Parathyroid adenoma (tissue), 2 donors: ENCODE results near the gene RNF115.
"Not testable (repeated sequence)": the region's sequence is repeated elsewhere in the genome, so short reads cannot be mapped to it uniquely, and the experiment has no call there.

ENCODE experiments used
- H2AFZ ChIP-seq: fragments of 300-600 bp; sonication (generic); one replicate; pipeline ENCODE4 v1.7.0; 2017; ENCODE audit warnings: antibody characterized with exemption, mild to moderate bottlenecking
- H3K27ac ChIP-seq: fragments of 300-600 bp; sonication (generic); one replicate; pipeline ENCODE4 v1.7.0; 2017
- H3K27me3 ChIP-seq: fragments of 300-600 bp; sonication (generic); one replicate; pipeline ENCODE4 v1.7.0; 2017; ENCODE audit warnings: low read length; ENCODE audit not compliant: control insufficient read depth, insufficient read depth
- H3K36me3 ChIP-seq: fragments of 300-600 bp; sonication (generic); one replicate; pipeline ENCODE4 v1.7.0; 2017; ENCODE audit warnings: low read length; ENCODE audit not compliant: control insufficient read depth, insufficient read depth
- H3K4me1 ChIP-seq: fragments of 300-600 bp; sonication (generic); one replicate; pipeline ENCODE4 v1.7.0; 2017; ENCODE audit warnings: control low read depth
- H3K4me2 ChIP-seq: fragments of 300-600 bp; sonication (generic); one replicate; pipeline ENCODE4 v1.7.0; 2017; ENCODE audit warnings: low read length
- H3K4me3 ChIP-seq: fragments of 300-600 bp; sonication (generic); one replicate; pipeline ENCODE4 v1.7.0; 2017; ENCODE audit warnings: low read depth, low read length
- H3K79me2 ChIP-seq: fragments of 300-600 bp; sonication (generic); one replicate; pipeline ENCODE4 v1.7.0; 2017; ENCODE audit warnings: control low read depth
- H3K9ac ChIP-seq: fragments of 300-600 bp; sonication (generic); one replicate; pipeline ENCODE4 v1.7.0; 2017; ENCODE audit warnings: mild to moderate bottlenecking
- H3K9me3 ChIP-seq: fragments of 300-600 bp; sonication (generic); one replicate; pipeline ENCODE4 v1.7.0; 2017; ENCODE audit warnings: low read length; ENCODE audit not compliant: control insufficient read depth
- TF ChIP-seq, protein P1 (sequence below): fragments of 300-600 bp; sonication (generic); IDR thresholded peaks from one replicate; pipeline ENCODE4 v1.7.0; 2017; ENCODE audit warnings: antibody characterized with exemption, mild to moderate bottlenecking
- donor health status: primary hyperparathyroidism.

RNF115 gene

DNA sequence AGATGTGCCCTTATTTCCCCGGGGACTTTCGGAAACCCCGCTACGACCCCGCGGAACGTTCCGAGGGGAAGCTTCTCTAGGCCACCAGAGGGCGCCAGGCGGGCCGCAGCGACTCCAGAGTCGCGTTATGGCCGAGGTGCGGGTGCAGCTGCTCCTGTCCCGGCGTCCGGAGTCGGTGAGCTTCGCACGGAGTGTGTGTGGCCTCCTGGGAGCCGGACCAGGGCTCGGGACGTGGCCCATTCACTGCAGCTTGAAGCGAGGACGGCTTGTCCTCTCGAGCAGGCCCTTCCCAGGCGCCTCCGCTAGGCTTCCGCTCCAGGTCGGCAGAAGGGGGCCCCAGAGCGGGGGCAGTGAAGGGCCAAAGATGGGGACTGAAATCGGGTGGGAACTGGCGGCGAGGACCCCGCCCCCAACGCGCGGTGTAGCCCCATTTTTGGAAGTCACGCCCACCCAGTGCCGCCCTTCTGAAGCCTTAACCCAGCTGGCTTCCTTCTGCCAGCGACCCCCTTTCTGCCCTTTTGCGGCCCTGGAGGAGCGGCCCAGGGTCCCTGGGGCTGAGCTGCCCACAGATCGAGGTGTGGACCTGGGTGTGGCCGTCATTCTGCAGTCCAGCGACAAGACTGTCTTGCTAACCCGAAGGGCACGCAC lies 21.7 kb upstream of the RNF115 start, which contains the start of gene NUDT17:
NUDT17 (plus strand) TSS at position 117 of the 648 bp plus-strand sequence; CDS start at position 128, 11 bp downstream.
- H3K27ac ChIP-seq, result peak within 1 kb of the TSS; percentile 60
- no peaks in the 10 kb centered on the region for H3K79me2 ChIP-seq
- TF ChIP-seq, protein P1, sequence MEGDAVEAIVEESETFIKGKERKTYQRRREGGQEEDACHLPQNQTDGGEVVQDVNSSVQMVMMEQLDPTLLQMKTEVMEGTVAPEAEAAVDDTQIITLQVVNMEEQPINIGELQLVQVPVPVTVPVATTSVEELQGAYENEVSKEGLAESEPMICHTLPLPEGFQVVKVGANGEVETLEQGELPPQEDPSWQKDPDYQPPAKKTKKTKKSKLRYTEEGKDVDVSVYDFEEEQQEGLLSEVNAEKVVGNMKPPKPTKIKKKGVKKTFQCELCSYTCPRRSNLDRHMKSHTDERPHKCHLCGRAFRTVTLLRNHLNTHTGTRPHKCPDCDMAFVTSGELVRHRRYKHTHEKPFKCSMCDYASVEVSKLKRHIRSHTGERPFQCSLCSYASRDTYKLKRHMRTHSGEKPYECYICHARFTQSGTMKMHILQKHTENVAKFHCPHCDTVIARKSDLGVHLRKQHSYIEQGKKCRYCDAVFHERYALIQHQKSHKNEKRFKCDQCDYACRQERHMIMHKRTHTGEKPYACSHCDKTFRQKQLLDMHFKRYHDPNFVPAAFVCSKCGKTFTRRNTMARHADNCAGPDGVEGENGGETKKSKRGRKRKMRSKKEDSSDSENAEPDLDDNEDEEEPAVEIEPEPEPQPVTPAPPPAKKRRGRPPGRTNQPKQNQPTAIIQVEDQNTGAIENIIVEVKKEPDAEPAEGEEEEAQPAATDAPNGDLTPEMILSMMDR, result peak; percentile 87
- H2AFZ ChIP-seq, result peak within 1 kb of the TSS; percentile 83
- H3K9ac ChIP-seq, result no peak within 1 kb of the TSS
- H3K9me3 ChIP-seq, result no peaks in the 10 kb centered on the region
- peak within 1 kb of the TSS; percentile 71 for H3K4me2 ChIP-seq
- H3K27me3 ChIP-seq, result no peaks in the 10 kb centered on the region
- H3K4me3 ChIP-seq, result peak within 1 kb of the TSS; percentile 58
- no peaks in the 10 kb centered on the region for H3K36me3 ChIP-seq
- H3K4me1 ChIP-seq, result no peaks in the 10 kb centered on the region

DNA sequence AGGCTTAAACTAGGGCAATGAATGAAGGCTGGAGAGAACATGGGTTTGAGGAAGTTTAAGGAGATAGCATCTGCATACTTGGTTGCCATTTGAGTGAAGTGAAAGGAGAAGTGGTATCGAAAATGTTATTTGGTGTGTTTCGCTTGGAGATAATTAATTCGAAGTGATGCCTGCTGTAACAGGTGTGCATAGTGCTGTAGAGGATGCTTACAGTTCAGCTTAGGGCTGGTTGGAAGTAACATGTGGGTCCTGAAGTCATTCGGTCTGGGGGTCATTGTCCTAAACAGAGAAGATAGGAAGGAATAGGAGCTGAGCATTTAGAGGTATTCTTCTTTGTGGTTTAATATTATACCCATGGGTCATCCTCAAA lies 21.2 kb upstream of the RNF115 start:
- peak overlapping the region; percentile 71 for H3K4me2 ChIP-seq
- H3K9me3 ChIP-seq, result no peaks in the 10 kb centered on the region
- H3K4me1 ChIP-seq, result no peaks in the 10 kb centered on the region
- TF ChIP-seq, protein P1, result no peak
- H3K79me2 ChIP-seq, result no peaks in the 10 kb centered on the region
- H3K36me3 ChIP-seq, result no peaks in the 10 kb centered on the region
- H3K9ac ChIP-seq, result no peak overlapping the region
- H2AFZ ChIP-seq, result peak overlapping the region; percentile 83
- H3K27me3 ChIP-seq, result no peaks in the 10 kb centered on the region
- peak overlapping the region; percentile 60 for H3K27ac ChIP-seq
- H3K4me3 ChIP-seq, result peak overlapping the region; percentile 58

DNA sequence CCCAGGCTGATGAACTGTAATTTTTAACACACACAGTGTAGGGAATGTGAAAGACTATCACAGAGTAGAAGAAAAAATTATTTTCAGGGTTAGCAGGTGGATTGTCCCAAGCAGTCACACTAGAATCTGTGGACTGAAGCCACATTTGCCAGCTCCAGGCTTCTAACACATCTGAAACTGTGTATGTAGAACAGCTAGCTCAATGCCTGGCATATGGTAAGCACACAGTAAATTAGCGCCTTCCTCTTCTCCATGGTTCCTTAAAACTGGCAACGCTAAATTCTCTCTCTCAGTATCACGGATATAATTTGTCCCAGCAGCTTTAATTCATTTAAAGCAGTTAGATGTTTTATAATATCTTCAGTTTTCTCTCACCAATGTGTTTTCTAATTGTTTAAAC lies 19.1 kb upstream of the RNF115 start:
- Histone ChIP-seq H3K4me3 (no peak overlapping the region), H3K27ac (no peak overlapping the region), H3K36me3 (no peaks in the 10 kb centered on the region), H3K9me3 (no peaks in the 10 kb centered on the region), H3K4me2 (no peak overlapping the region), H3K79me2 (no peaks in the 10 kb centered on the region), H2AFZ (no peak overlapping the region), H3K9ac (no peak overlapping the region), H3K4me1 (no peaks in the 10 kb centered on the region), H3K27me3 (no peaks in the 10 kb centered on the region)
- TF ChIP-seq, protein P1, result no peak

DNA sequence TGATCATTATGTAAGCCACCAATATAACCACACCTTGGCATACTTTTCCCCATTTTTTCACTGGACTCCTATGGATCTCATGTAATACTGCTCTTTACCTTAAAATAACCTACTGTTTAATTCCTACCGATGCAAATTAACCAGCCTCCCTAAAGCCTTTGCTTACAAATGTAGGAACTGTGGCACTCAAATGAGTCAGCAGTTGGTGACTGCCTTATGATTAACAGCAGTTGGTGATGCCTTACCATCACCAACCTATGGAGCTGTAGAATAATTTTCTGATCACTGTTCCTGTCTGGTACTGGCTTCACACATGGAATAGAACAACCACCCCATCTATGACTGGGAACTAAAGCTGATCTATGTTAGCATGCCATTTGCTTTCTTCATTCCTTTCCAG lies 13.8 kb upstream of the RNF115 start:
- H3K4me1 ChIP-seq, result no peaks in the 10 kb centered on the region
- no peaks in the 10 kb centered on the region for H3K27me3 ChIP-seq
- TF ChIP-seq, protein P1, result no peak
- no peak overlapping the region for H3K27ac ChIP-seq
- no peaks in the 10 kb centered on the region for H3K79me2 ChIP-seq
- H3K4me3 ChIP-seq, result no peak overlapping the region
- no peaks in the 10 kb centered on the region for H3K36me3 ChIP-seq
- H2AFZ ChIP-seq, result no peak overlapping the region
- H3K9me3 ChIP-seq, result no peaks in the 10 kb centered on the region
- no peak overlapping the region for H3K4me2 ChIP-seq
- H3K9ac ChIP-seq, result no peak overlapping the region

DNA sequence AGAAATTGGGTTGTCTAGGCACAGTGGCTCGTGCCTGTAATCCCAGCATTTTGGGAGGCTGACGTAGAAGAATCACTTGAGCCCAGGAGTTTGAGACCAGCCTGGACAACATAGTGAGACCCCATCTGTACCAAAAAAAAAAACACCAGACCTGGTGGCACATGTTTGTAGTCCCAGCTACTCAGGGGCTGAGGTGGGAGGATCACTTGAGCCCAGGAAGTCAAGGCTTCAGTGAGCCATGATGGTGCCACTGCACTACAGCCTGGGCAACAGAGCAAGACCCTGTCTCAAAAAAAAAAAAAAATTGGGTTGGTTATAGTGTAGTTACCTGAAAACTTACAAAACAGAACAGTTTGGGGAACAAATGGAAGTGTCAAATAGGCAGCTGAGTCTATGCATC lies 6.9 kb upstream of the RNF115 start:
- H3K27ac ChIP-seq, H3K4me1 ChIP-seq, H3K27me3 ChIP-seq, H2AFZ ChIP-seq, H3K9me3 ChIP-seq, H3K36me3 ChIP-seq, H3K9ac ChIP-seq, H3K4me3 ChIP-seq, H3K4me2 ChIP-seq, H3K79me2 ChIP-seq: not testable (repeated sequence)
